IMR-90 (cell line): Measurements from ENCODE around the gene NUMA1. TPM values are rescaled to one million over a fixed set of nuclear protein-coding genes. Genes with fewer than 3 reads are reported as not detected.

Experiments
- ATAC-seq: fragments of 200-7000 bp; cut with Tn5 transposase; 2 replicates; pipeline ENCODE4 v1.9.1; 2020; ENCODE audit warnings: low read depth, mild to moderate bottlenecking, moderate library complexity
- BruUV-seq: library from RNA; stranded (reverse); fragments of 400-500 nt; replicated peaks from 2 replicates; lab custom pipeline; 2021; lab: Mats Ljungman, UMichigan
- CTCF ChIA-PET: fragments of 300-600 bp; formaldehyde crosslinking; extraction: SDS; loops from one replicate; lab custom pipeline; 2021; ENCODE audit warnings: antibody characterized with exemption; lab: Yijun Ruan, JAX
- POLR2A ChIA-PET: fragments of 300-600 bp; sonication (Branson Sonifier 250); formaldehyde crosslinking; loops from one replicate; lab custom pipeline; 2022; ENCODE audit warnings: antibody characterized with exemption; ENCODE audit not compliant: unreplicated experiment; lab: Charles Lee
- DNase-seq: peaks from one replicate; pipeline ENCODE4 v3.0.0; 2013
- H2AFZ ChIP-seq: replicated peaks from 2 replicates; pipeline ENCODE3; 2013; ENCODE audit warnings: low read length, mild to moderate bottlenecking; ENCODE audit not compliant: poor library complexity
- H2AK5ac ChIP-seq: 2 replicates; pipeline ENCODE4 v1.6.1; 2013; ENCODE audit warnings: low read depth, low read length, inconsistent platforms
- H2AK9ac ChIP-seq: replicated peaks from 2 replicates; pipeline ENCODE3; 2013; ENCODE audit warnings: mild to moderate bottlenecking, low read depth, low read length, moderate library complexity; ENCODE audit not compliant: poor library complexity
- H2BK120ac ChIP-seq: 2 replicates; pipeline ENCODE4 v1.6.1; 2013; ENCODE audit warnings: low read depth, low read length, inconsistent platforms
- H2BK15ac ChIP-seq: 3 replicates; pipeline ENCODE4 v1.6.1; 2013; ENCODE audit warnings: low read depth, low read length, inconsistent platforms
- H2BK20ac ChIP-seq: 2 replicates; pipeline ENCODE4 v1.6.1; 2013; ENCODE audit warnings: low read depth, mild to moderate bottlenecking, inconsistent platforms, low read length, moderate library complexity
- H2BK5ac ChIP-seq: 2 replicates; pipeline ENCODE4 v1.6.1; 2013; ENCODE audit warnings: mild to moderate bottlenecking, low read depth, low read length, inconsistent platforms; ENCODE audit not compliant: poor library complexity, severe bottlenecking
- H3K14ac ChIP-seq: replicated peaks from 2 replicates; pipeline ENCODE4 v1.6.1; 2013; ENCODE audit warnings: low read depth, low read length, inconsistent platforms
- H3K18ac ChIP-seq: 2 replicates; pipeline ENCODE4 v1.6.1; 2013; ENCODE audit warnings: low read depth, low read length, control low read depth
- H3K23ac ChIP-seq: 2 replicates; pipeline ENCODE4 v1.6.1; 2013; ENCODE audit warnings: low read depth, low read length, inconsistent platforms
- H3K27ac ChIP-seq: 2 replicates; pipeline ENCODE4 v1.5.1; 2013; ENCODE audit warnings: mild to moderate bottlenecking, control low read depth, low read length; ENCODE audit not compliant: insufficient read depth
- H3K27me3 ChIP-seq: 2 replicates; pipeline ENCODE4 v1.6.1; 2013; ENCODE audit warnings: low read length; ENCODE audit not compliant: control insufficient read depth, insufficient read depth
- H3K36me3 ChIP-seq: 2 replicates; pipeline ENCODE4 v1.6.1; 2013; ENCODE audit warnings: low read length, mixed read lengths; ENCODE audit not compliant: control insufficient read depth, insufficient read depth
- H3K4ac ChIP-seq: 2 replicates; pipeline ENCODE4 v1.6.1; 2013; ENCODE audit warnings: low read depth, low read length, inconsistent platforms
- H3K4me1 ChIP-seq: 2 replicates; pipeline ENCODE4 v1.6.1; 2013; ENCODE audit warnings: low read length, mixed read lengths; ENCODE audit not compliant: control insufficient read depth, insufficient read depth
- H3K4me2 ChIP-seq: 2 replicates; pipeline ENCODE4 v1.6.1; 2013; ENCODE audit warnings: low read depth, mild to moderate bottlenecking, control low read depth, low read length, moderate library complexity
- H3K4me3 ChIP-seq: 2 replicates; pipeline ENCODE4 v1.5.1; 2013; ENCODE audit warnings: low read depth, mild to moderate bottlenecking, control low read depth, low read length, moderate library complexity; ENCODE audit not compliant: insufficient read depth
- H3K56ac ChIP-seq: 2 replicates; pipeline ENCODE4 v1.6.1; 2013; ENCODE audit warnings: low read length, inconsistent platforms; ENCODE audit not compliant: insufficient read depth; ENCODE audit errors: extremely low read depth
- H3K79me1 ChIP-seq, 2 experiments: 2 replicates each; pipeline ENCODE4 v1.6.1; 2013; ENCODE audit warnings: low read length in 2 of 2, inconsistent platforms in 1 of 2, low read depth in 1 of 2
- H3K9ac ChIP-seq: 2 replicates; pipeline ENCODE4 v1.6.1; 2013; ENCODE audit warnings: low read depth, low read length, control low read depth
- H3K9me1 ChIP-seq: 2 replicates; pipeline ENCODE4 v1.6.1; 2013; ENCODE audit warnings: low read length, inconsistent platforms; ENCODE audit not compliant: insufficient read depth
- H3K9me3 ChIP-seq: 2 replicates; pipeline ENCODE4 v1.6.1; 2013; ENCODE audit warnings: low read length; ENCODE audit not compliant: control insufficient read depth, insufficient read depth
- H4K20me1 ChIP-seq: 2 replicates; pipeline ENCODE4 v1.6.1; 2013; ENCODE audit warnings: low read length, inconsistent platforms; ENCODE audit not compliant: insufficient read depth
- H4K5ac ChIP-seq: 2 replicates; pipeline ENCODE4 v1.6.1; 2013; ENCODE audit warnings: mild to moderate bottlenecking, low read depth, low read length, control low read depth
- H4K8ac ChIP-seq, 2 experiments: 2 replicates each; pipeline ENCODE4 v1.6.1; 2013; ENCODE audit warnings: low read depth in 2 of 2, low read length in 2 of 2, control low read depth in 1 of 2, inconsistent platforms in 1 of 2
- H4K91ac ChIP-seq: 2 replicates; pipeline ENCODE4 v1.6.1; 2013; ENCODE audit warnings: low read depth, low read length, inconsistent platforms; ENCODE audit not compliant: insufficient read depth
- CEBPB ChIP-seq: IDR thresholded peaks from 2 replicates; pipeline ENCODE4 v1.6.1; 2012; ENCODE audit warnings: low read depth, low read length, improper control_type of control experiment
- ELK1 ChIP-seq: fragments of 150-350 bp; IDR thresholded peaks from 2 replicates; pipeline ENCODE4 v1.6.1; 2016; ENCODE audit warnings: low read depth, mild to moderate bottlenecking, low read length, moderate library complexity, borderline replicate concordance
- RFX5 ChIP-seq: IDR thresholded peaks from 2 replicates; pipeline ENCODE4 v1.8.0; 2012; ENCODE audit warnings: low read depth, mild to moderate bottlenecking, low read length, moderate library complexity
- USF2 ChIP-seq: fragments of 150-350 bp; IDR thresholded peaks from 2 replicates; pipeline ENCODE4 v1.6.1; 2017; ENCODE audit warnings: mild to moderate bottlenecking, antibody characterized with exemption, low read length, low read depth
- WGBS, 2 experiments: methylation state at CpG; one replicate each; pipeline versions ENCODE4 v1.1.5 to v1.1.7; 2013; ENCODE audit warnings: missing lambda C conversion rate in 2 of 2; ENCODE audit not compliant: insufficient read length in 1 of 2; ENCODE audit errors: extremely low coverage in 2 of 2; 5-methylcytosine and 5-hydroxymethylcytosine counted together
- dilution Hi-C: fragments of 300-500 bp; cut with HindIII; formaldehyde crosslinking; loops from one replicate; pipeline ENCODE4 v1.14.3; 2018; ENCODE audit warnings: low sequenced_read_pairs; ENCODE audit not compliant: unreplicated experiment
- in situ Hi-C: fragments of 300-500 bp; cut with MboI; formaldehyde crosslinking; loops from 3 replicates; pipeline ENCODE4 v1.14.3; 2019; ENCODE audit warnings: low sequenced_read_pairs, inconsistent platforms, mixed read lengths
- intact Hi-C: fragments of 100-400 bp; cut with micrococcal nuclease; formaldehyde crosslinking; loops from 2 replicates; pipeline ENCODE4 v1.10.0; 2022
- polyA plus RNA-seq, 3 experiments: library from polyadenylated mRNA; depleted of rRNA; stranded (reverse); fragments of >200 nt; gene quantifications; 2 replicates each; pipeline ENCODE4 v1.2.3, GENCODE V29; 2012; ENCODE audit warnings: low replicate concordance in 1 of 3
- total RNA-seq: library from RNA; depleted of rRNA; stranded (reverse); fragments of >200 nt; gene quantifications from 2 replicates; pipeline ENCODE4 v1.2.3, GENCODE V29; 2012

NUMA1 gene
- total and polyA plus RNA-seq, 2 of the 4 experiments (the other 2 are of a cell fraction): 61.7 to 97.0 TPM

- H2BK120ac ChIP-seq: no peak overlapping the region
- no peak overlapping the region for H3K23ac ChIP-seq
- H3K4me1 ChIP-seq: no peaks in the 10 kb centered on the region
- dilution Hi-C loops: no loop called here
- no peak overlapping the region for H3K9ac ChIP-seq
- no peak overlapping the region for H4K8ac ChIP-seq
- H3K4me2 ChIP-seq: no peak overlapping the region
- H3K4ac ChIP-seq: no peak overlapping the region
- WGBS, 2 experiments: no CpG with 5 or more reads among the region's 8 CpGs
- no peak overlapping the region for H4K91ac ChIP-seq
- H3K18ac ChIP-seq: no peak overlapping the region
- no peak overlapping the region for H2AFZ ChIP-seq
- in situ Hi-C loops: no loop called here
- H2BK15ac ChIP-seq: no peak overlapping the region
- 0 out of 2 replicates have a peak, but pooled peaks cover 5% of the 10 kb centered on the region for H3K9me1 ChIP-seq
- no peak overlapping the region for H2BK20ac ChIP-seq
- H2BK5ac ChIP-seq: no peak overlapping the region
- no peaks in the 10 kb centered on the region for H3K9me3 ChIP-seq
- H2AK9ac ChIP-seq: no peak overlapping the region
- no peak for ATAC-seq
- no peak overlapping the region for H3K4me3 ChIP-seq
- H2AK5ac ChIP-seq: no peak overlapping the region
- no TSS peak for BruUV-seq
- POLR2A ChIA-PET: no interaction called here
- peaks cover 38% of the 10 kb centered on the region for H4K20me1 ChIP-seq
- TF ChIP-seq CEBPB: no peak
- no peak for TF ChIP-seq USF2
- TF ChIP-seq ELK1: no peak
- TF ChIP-seq RFX5: no peak
- no peak overlapping the region for H4K5ac ChIP-seq
- H3K56ac ChIP-seq: no peak overlapping the region
- CTCF ChIA-PET: interaction anchor here (1.0 kb wide), 1 partner anchor 24 kb away, joined by 3 read pairs; no protein-coding TSS in a partner anchor
- H3K27ac ChIP-seq: no peak overlapping the region
- DNase-seq: no peak
- H3K27me3 ChIP-seq: no peaks in the 10 kb centered on the region
- H3K36me3 ChIP-seq: peaks cover 94% of the 10 kb centered on the region
- intact Hi-C loops: no loop called here
- H3K79me1 ChIP-seq: peaks cover 16 to 25% of the 10 kb centered on the region in 2 experiments; a peak in 3 of 4 replicates
- H3K14ac ChIP-seq: no peak overlapping the region
These were observed 73.8 kb downstream of the NUMA1 start for GRCh38 chr11:72006309-72007088.
